Cortex of kidney (tissue), 1 donor: Measurements from ENCODE around the gene CIAPIN1.
"Not testable (repeated sequence)": the region's sequence is repeated elsewhere in the genome, so short reads cannot be mapped to it uniquely, and the experiment has no call there.

Experiments
- DNase-seq: peaks from one replicate; lab custom pipeline; 2025; lab: John Stamatoyannopoulos, UW

The CIAPIN1 gene

GRCh38 chr16:57440551-57440950, 6.6 kb downstream of the CIAPIN1 start:
- DNase-seq = not testable (repeated sequence)

- not testable (repeated sequence) for DNase-seq
These were observed 7.2 kb downstream of the CIAPIN1 start for GRCh38 chr16:57439947-57440346.

GRCh38 chr16:57435838-57436237, 11.3 kb downstream of the CIAPIN1 start:
- no peak for DNase-seq

GRCh38 chr16:57434003-57434402, 13.2 kb downstream of the CIAPIN1 start:
- DNase-seq = no peak

- DNase-seq = no peak
These were observed 14.2 kb downstream of the CIAPIN1 start for GRCh38 chr16:57432989-57433388.

GRCh38 chr16:57432505-57432904, 14.7 kb downstream of the CIAPIN1 start:
- DNase-seq = no peak

- no peak for DNase-seq
These were observed 16.2 kb downstream of the CIAPIN1 start for GRCh38 chr16:57430955-57431354.

GRCh38 chr16:57427824-57428223, 19.4 kb downstream of the CIAPIN1 start:
- no peak for DNase-seq

GRCh38 chr16:57427307-57427706, 19.9 kb downstream of the CIAPIN1 start:
- DNase-seq = no peak

- no peak for DNase-seq
These were observed 20.8 kb downstream of the CIAPIN1 start for GRCh38 chr16:57426356-57426755.

GRCh38 chr16:57424583-57424982, 22.6 kb downstream of the CIAPIN1 start:
- DNase-seq = no peak

- DNase-seq = no peak
These were observed 24.0 kb downstream of the CIAPIN1 start for GRCh38 chr16:57423152-57423551.

GRCh38 chr16:57422026-57422944, 24.9 kb downstream of the CIAPIN1 start:
- no peak for DNase-seq

- DNase-seq = no peak
These were observed 27.7 kb downstream of the CIAPIN1 start for GRCh38 chr16:57419506-57419905.

- no peak for DNase-seq
These were observed 31.1 kb downstream of the CIAPIN1 start for GRCh38 chr16:57416084-57416483.

GRCh38 chr16:57413733-57414132, 33.5 kb downstream of the CIAPIN1 start:
- DNase-seq = no peak

GRCh38 chr16:57413301-57413730, 33.9 kb downstream of the CIAPIN1 start:
- DNase-seq = no peak

GRCh38 chr16:57412584-57412983, 34.6 kb downstream of the CIAPIN1 start:
- no peak for DNase-seq

GRCh38 chr16:57411362-57411976, 35.7 kb downstream of the CIAPIN1 start:
- DNase-seq = no peak

GRCh38 chr16:57409870-57410587, 37.2 kb downstream of the CIAPIN1 start:
- no peak for DNase-seq

- no peak for DNase-seq
These were observed 38.1 kb downstream of the CIAPIN1 start for GRCh38 chr16:57409065-57409464.

GRCh38 chr16:57407521-57408353, 39.4 kb downstream of the CIAPIN1 start:
- no peak for DNase-seq
